AG04449 (cell line): ENCODE results near the gene LARGE1.

Source experiments
- CTCF ChIA-PET: fragments of 350-600 bp; formaldehyde crosslinking; extraction: SDS; loops from one replicate; lab custom pipeline; 2021; ENCODE audit warnings: antibody characterized with exemption; lab: Yijun Ruan, JAX
- POLR2A ChIA-PET: fragments of 400-600, 350-600 bp; formaldehyde crosslinking; extraction: SDS; loops from one replicate; lab custom pipeline; 2020; ENCODE audit warnings: antibody characterized with exemption, inconsistent platforms; lab: Yijun Ruan, JAX
- DNase-seq: peaks from one replicate; pipeline ENCODE4 v3.0.0-alpha.2; 2010; ENCODE audit warnings: low read depth, low spot score
- H3K4me3 ChIP-seq: 2 replicates; pipeline ENCODE4 v1.5.1; 2011; ENCODE audit warnings: low read depth, mild to moderate bottlenecking, control low read depth, low read length
- CTCF ChIP-seq: IDR thresholded peaks from one replicate; pipeline ENCODE4 v1.5.1; 2011; ENCODE audit warnings: mild to moderate bottlenecking, moderate library complexity, low read length, control low read depth, inconsistent platforms; ENCODE audit not compliant: insufficient read depth; ENCODE audit errors: missing control alignments

Gene LARGE1

GRCh38 chr22:33923660-33924246 is 3.5 kb upstream of the LARGE1 start:
- H3K4me3 ChIP-seq = no peak overlapping the region
- ChIA-PET CTCF (interaction anchor here (0.6 to 3.9 kb wide), 35 partner anchors 9 to 1307 kb away, joined by 3 to 56 read pairs (median 4); no protein-coding TSS in a partner anchor), POLR2A (no interaction called here)
- TF ChIP-seq CTCF = peak; percentile 62
- no peak for DNase-seq

GRCh38 chr22:33923033-33923432 is 2.8 kb upstream of the LARGE1 start:
- ChIA-PET CTCF (interaction anchor here (0.6 to 3.9 kb wide), 37 partner anchors 9 to 1308 kb away, joined by 3 to 56 read pairs (median 4); no protein-coding TSS in a partner anchor), POLR2A (interaction anchor here (0.7 kb wide), 1 partner anchor 401 kb away, joined by 3 read pairs; no protein-coding TSS in a partner anchor)
- DNase-seq = no peak
- peak overlapping the region; percentile 74 for H3K4me3 ChIP-seq
- no peak for TF ChIP-seq CTCF

GRCh38 chr22:33922349-33922681 is 2.0 kb upstream of the LARGE1 start:
- POLR2A ChIA-PET = interaction anchor here (0.6 to 1.1 kb wide), 4 partner anchors 69 to 1463 kb away, joined by 3 read pairs; no protein-coding TSS in a partner anchor
- DNase-seq = no peak
- CTCF ChIA-PET = interaction anchor here (0.6 to 3.9 kb wide), 21 partner anchors 11 to 1309 kb away, joined by 3 to 56 read pairs (median 5); no protein-coding TSS in a partner anchor

GRCh38 chr22:33921525-33922348 is 1.5 kb upstream of the LARGE1 start:
- peak overlapping the region; percentile 74 for H3K4me3 ChIP-seq
- no peak for DNase-seq
- POLR2A ChIA-PET = interaction anchor here (0.6 to 1.7 kb wide), 6 partner anchors 13 to 1464 kb away, joined by 3 to 5 read pairs (median 3); no protein-coding TSS in a partner anchor
- CTCF ChIA-PET = interaction anchor here (0.6 to 3.9 kb wide), 18 partner anchors 11 to 1310 kb away, joined by 3 to 56 read pairs (median 4); no protein-coding TSS in a partner anchor
- no peak for TF ChIP-seq CTCF

More at GRCh38 chr22:33922349-33922681, 2.0 kb upstream of the LARGE1 start:
- TF ChIP-seq CTCF = no peak
- peak overlapping the region; percentile 74 for H3K4me3 ChIP-seq

GRCh38 chr22:33920927-33921524 is 750 bp upstream of the LARGE1 start:
- peak overlapping the region; percentile 74 for H3K4me3 ChIP-seq
- ChIA-PET POLR2A (interaction anchor here (0.8 to 1.7 kb wide), 3 partner anchors 12 to 68 kb away, joined by 3 to 5 read pairs (median 4); no protein-coding TSS in a partner anchor), CTCF (interaction anchor here (0.8 to 3.9 kb wide), 3 partner anchors 368 to 1103 kb away, joined by 3 to 56 read pairs (median 3); no protein-coding TSS in a partner anchor)
- DNase-seq = peak; percentile 59
- TF ChIP-seq CTCF = no peak
